Fibroblast of the aortic adventitia (primary cell): ENCODE data around the gene NME9. TPM values are rescaled to one million over a fixed set of nuclear protein-coding genes. Genes with fewer than 3 reads are reported as not detected.

Experiments used
- DNase-seq: peaks from one replicate; pipeline ENCODE4 v3.0.0-alpha.2; 2010; ENCODE audit warnings: low read depth
- H3K4me3 ChIP-seq: 2 replicates; pipeline ENCODE4 v1.5.1; 2011; ENCODE audit warnings: low read depth, mild to moderate bottlenecking, control low read depth, low read length, moderate library complexity
- CTCF ChIP-seq: IDR thresholded peaks from 2 replicates; pipeline ENCODE4 v1.5.1; 2011; ENCODE audit warnings: mild to moderate bottlenecking, low read length, control low read depth, inconsistent platforms; ENCODE audit not compliant: insufficient read depth
- total RNA-seq: library from RNA; depleted of rRNA; stranded (reverse); fragments of >200 nt; gene quantifications from 2 replicates; pipeline ENCODE4 v1.2.3, GENCODE V29; 2012; ENCODE audit warnings: low replicate concordance

NME9 gene
- total RNA-seq, 1 donor, result 0.18 TPM

GRCh38 chr3:138265745-138266144, 63.9 kb downstream of the NME9 start:
- no peak for TF ChIP-seq CTCF
- no peak for DNase-seq
- no peak overlapping the region for H3K4me3 ChIP-seq

DNA sequence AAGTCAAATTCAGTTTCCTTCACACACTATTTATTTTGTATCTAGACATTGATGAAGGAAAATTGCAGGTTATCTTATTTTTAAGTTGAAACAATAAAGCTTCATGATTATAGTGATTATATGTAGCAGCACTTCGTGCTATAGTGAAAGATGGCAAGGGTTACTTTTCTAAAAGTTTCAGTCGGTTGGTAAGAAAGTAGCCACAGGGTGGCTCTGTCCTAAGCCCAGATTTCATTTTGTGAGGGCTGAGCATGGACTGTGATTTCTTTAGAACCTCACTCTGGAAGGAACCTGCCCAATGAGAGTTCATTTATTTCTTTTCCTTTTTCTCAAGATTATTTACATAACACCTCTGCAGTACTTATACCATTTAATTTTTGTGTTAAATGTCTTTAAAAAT, 66.5 kb downstream of the NME9 start:
- no peak overlapping the region for H3K4me3 ChIP-seq
- DNase-seq, result no peak
- TF ChIP-seq CTCF, result no peak

- no peak overlapping the region for H3K4me3 ChIP-seq
- DNase-seq, result peak; percentile 68
- TF ChIP-seq CTCF, result no peak
Observed at GRCh38 chr3:138260611-138261010, 69.0 kb downstream of the NME9 start.

DNA sequence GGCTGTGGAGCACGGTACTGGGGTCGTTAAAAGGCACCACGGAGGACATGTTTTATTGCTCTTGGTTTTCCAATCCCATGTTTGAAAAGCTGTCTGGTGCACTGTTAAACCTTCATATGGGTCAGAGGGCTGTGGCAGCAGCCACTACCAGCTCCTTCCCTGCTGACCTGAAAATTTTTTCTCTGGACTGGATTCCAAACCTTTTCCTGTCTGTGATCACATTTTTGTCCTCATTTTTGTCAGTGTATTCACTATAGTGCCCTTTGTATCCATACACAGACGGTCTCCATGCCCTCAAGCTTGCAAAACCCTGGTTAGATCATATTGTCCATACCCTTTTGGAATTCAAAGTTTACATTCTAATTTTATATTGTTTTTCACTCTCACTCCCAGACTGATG, 70.5 kb downstream of the NME9 start:
- H3K4me3 ChIP-seq, result no peak overlapping the region
- TF ChIP-seq CTCF, result no peak
- no peak for DNase-seq

GRCh38 chr3:138257986-138258385, 71.7 kb downstream of the NME9 start:
- no peak for TF ChIP-seq CTCF
- H3K4me3 ChIP-seq, result no peak overlapping the region
- DNase-seq, result no peak

DNA sequence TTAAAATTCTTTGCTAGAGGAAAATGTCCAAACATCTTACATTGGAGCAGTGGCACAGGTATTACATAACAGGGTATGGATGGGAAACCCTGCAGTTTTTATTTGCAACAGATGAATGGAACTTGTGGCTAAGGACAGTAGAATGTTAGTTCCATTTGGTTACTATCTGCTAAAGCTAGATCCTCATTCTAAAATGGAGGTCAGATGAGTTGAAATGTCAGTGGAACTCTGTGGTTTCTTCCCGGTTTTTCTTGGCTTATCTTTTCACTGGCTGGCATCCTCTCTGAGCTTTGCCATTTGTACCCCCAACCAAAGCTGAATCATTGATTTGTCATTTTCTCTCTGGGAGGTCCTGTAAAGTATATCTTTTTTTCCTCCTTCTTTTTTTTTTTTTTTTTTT, 73.6 kb downstream of the NME9 start:
- DNase-seq, result no peak
- no peak for TF ChIP-seq CTCF
- no peak overlapping the region for H3K4me3 ChIP-seq

DNA sequence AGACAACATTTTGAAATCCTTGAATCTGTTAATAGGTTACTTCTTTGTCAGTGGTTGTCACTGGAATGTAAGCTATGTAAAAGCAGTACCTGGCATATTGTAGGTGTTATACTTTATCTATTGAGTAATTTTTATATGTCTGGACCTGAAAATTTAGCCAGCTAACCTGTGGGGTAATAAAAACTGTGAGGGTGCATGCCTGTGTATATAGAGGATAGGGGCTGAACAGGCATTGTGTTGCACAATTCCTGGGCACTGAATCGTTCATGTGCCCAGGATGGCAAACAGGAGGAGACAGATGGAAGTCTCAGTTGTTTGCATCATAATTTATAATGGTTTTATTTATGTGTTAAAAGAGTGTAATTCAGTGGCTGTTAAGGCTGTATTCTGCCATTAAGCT, 75.4 kb downstream of the NME9 start:
- TF ChIP-seq CTCF, result no peak
- DNase-seq, result no peak
- no peak overlapping the region for H3K4me3 ChIP-seq
